ENCODE data around the gene EXOC4. TPM values are rescaled to one million over a fixed set of nuclear protein-coding genes. Genes with fewer than 3 reads are reported as not detected.

The EXOC4 gene
- total and polyA plus RNA-seq, 7 donors = 7.6 to 63.0 (median 29.1) TPM

GRCh38 chr7:133587903-133588302, 335.0 kb downstream of the EXOC4 start:
- Histone ChIP-seq H3K4me1 (no peaks in the 10 kb centered on the region), H3K27ac (no peak overlapping the region), H3K4me3 (no peak overlapping the region), H3K9me3 (no peaks in the 10 kb centered on the region), H3K27me3 (ENCODE audit: insufficient read depth in 3 of 3, low read length in 2 of 3) (no peaks in the 10 kb centered on the region), H3K36me3 (ENCODE audit: insufficient read depth in 1 of 2, low read depth in 1 of 2) (no peaks in the 10 kb centered on the region)
- TF ChIP-seq CTCF (IDR thresholded peaks at IDR 0.05) = no peak
- DNase-seq = no peak
- intact Hi-C loops (cut with DNase I) = no loop called here
- ATAC-seq = no peak

DNA sequence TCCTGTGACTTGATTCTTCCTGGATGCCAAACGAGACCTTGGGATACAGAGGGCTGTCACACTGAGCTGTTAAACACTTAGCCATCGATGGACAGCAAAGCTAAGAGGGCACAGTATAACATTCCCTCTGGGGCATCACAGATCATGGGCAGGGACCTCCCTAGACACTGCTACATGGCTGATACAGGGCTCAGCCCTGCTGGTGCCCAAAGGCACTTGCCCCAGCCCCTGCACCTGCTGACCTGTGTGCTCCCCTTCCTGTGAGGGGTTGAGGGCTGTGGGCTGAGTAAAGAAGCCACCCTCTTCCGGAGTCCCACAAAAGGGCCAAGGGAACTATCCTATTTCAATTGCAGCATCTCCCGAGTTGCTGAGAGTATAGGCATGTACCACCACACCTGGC, 337.9 kb downstream of the EXOC4 start:
- intact Hi-C loops (cut with DNase I) = no loop called here
- Histone ChIP-seq H3K27me3 (ENCODE audit: insufficient read depth in 3 of 3, low read length in 2 of 3) (no peaks in the 10 kb centered on the region), H3K36me3 (ENCODE audit: insufficient read depth in 1 of 2, low read depth in 1 of 2) (no peaks in the 10 kb centered on the region), H3K27ac (no peak overlapping the region), H3K4me1 (no peaks in the 10 kb centered on the region), H3K4me3 (no peak overlapping the region), H3K9me3 (no peaks in the 10 kb centered on the region)
- DNase-seq = no peak
- 85 to 93% (median 91%) methylated on average over 4 of the region's 4 CpGs for WGBS, 3 donors
- ATAC-seq = no peak
- no peak for TF ChIP-seq CTCF (IDR thresholded peaks at IDR 0.05)

DNA sequence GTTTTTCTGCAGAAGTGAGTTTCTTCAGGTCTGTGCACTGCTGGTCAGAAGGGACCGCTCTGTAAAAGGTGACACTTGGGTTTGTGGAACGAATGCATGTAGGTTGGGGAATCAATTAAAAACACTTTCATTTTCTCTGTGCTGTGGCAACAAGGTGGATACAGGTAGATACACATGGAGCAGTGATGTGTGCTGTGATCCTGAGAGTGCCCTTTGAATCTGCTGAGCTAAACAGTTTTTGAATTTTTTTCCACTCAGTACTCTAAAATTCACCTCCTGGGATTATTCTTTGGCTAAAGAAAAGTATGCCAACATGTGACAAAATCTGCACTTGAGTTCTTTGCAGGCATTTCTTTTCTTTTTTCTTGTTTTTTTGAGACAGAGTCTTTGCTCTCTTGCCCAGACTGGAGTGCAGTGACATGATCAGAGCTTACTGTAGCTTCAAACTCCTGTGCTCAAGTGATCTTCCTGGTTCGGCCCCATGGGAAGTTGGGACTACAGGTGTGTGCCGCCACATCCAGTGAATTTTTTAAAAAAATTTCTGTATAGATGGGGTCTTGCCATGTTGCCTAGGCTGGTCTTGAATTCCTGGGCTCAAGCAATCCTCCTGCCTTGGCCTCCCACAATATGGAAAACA, 338.9 kb downstream of the EXOC4 start:
- Histone ChIP-seq H3K27ac (no peak overlapping the region), H3K36me3 (ENCODE audit: insufficient read depth in 1 of 2, low read depth in 1 of 2) (no peaks in the 10 kb centered on the region), H3K4me3 (no peak overlapping the region), H3K9me3 (no peaks in the 10 kb centered on the region), H3K27me3 (ENCODE audit: insufficient read depth in 3 of 3, low read length in 2 of 3) (no peaks in the 10 kb centered on the region), H3K4me1 (no peaks in the 10 kb centered on the region)
- 96 to 99% (median 99%) methylated on average over 4 of the region's 4 CpGs for WGBS, 3 donors
- no peak for TF ChIP-seq CTCF (IDR thresholded peaks at IDR 0.05)
- ATAC-seq = no peak
- intact Hi-C loops (cut with DNase I) = no loop called here
- no peak for DNase-seq

DNA sequence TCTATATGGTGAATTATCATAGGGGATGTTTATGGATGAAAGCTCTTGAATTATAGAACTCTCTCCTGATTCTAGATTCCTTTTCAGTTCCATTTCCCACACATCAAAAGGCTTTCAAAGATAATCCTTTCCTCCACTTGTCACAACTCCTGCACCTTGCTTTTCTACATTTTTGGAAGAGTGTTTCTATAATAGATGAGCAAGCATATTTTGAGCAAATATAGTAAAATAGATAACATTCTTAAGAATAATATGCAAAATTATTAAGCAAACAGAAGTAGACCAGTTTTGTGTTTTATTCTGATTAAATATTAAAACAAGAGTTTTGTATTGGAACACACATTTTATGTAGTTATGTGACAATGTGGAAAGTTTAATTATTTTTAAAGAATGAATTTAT, 340.7 kb downstream of the EXOC4 start:
- H3K36me3 ChIP-seq (ENCODE audit: insufficient read depth in 1 of 2, low read depth in 1 of 2) = no peaks in the 10 kb centered on the region
- no peak for ATAC-seq
- intact Hi-C loops (cut with DNase I) = no loop called here

More for the DNA sequence above, 340.7 kb downstream of the EXOC4 start:
- no peak overlapping the region for H3K27ac ChIP-seq
- no peaks in the 10 kb centered on the region for H3K27me3 ChIP-seq (ENCODE audit: insufficient read depth in 3 of 3, low read length in 2 of 3)
- no peak overlapping the region for H3K4me3 ChIP-seq
- no peaks in the 10 kb centered on the region for H3K4me1 ChIP-seq
- no peak for DNase-seq
- H3K9me3 ChIP-seq = no peaks in the 10 kb centered on the region
- TF ChIP-seq CTCF (IDR thresholded peaks at IDR 0.05) = no peak
